Stimulated activated CD8-positive, alpha-beta memory T cell treated with anti-CD3 and anti-CD28 coated beads, Interleukin-12 subunit alpha, Interleukin-12 subunit beta, amount 100 ng/mL, for 1 hour (primary cell): ENCODE measurements around the gene FAM209B.
"Not testable (repeated sequence)": the region's sequence is repeated elsewhere in the genome, so short reads cannot be mapped to it uniquely, and the experiment has no call there.

ENCODE experiments used
- DNase-seq: peaks from one replicate; pipeline ENCODE4 v3.0.0-alpha.2; 2020; ENCODE audit warnings: low read depth

FAM209B gene

DNA sequence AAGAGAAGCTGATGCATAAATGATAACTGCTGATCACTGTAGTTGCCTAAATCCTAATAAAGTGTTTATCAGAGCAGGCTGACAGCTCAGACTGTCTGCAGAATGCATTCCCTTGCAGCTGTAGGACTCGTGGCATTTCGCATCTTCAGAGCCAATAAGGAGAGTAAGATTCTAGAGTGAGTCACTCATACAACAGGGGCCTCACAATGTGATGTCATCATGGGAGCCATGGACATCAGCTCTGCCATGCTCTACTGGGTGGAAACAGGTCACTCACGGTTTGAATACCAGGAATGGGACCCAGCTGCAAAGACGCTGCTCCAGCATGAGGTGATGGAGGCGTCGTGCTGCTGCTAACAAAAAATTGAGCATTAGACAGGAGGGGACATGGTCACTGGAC is 7.4 kb downstream of the FAM209B start:
- DNase-seq = no peak

DNA sequence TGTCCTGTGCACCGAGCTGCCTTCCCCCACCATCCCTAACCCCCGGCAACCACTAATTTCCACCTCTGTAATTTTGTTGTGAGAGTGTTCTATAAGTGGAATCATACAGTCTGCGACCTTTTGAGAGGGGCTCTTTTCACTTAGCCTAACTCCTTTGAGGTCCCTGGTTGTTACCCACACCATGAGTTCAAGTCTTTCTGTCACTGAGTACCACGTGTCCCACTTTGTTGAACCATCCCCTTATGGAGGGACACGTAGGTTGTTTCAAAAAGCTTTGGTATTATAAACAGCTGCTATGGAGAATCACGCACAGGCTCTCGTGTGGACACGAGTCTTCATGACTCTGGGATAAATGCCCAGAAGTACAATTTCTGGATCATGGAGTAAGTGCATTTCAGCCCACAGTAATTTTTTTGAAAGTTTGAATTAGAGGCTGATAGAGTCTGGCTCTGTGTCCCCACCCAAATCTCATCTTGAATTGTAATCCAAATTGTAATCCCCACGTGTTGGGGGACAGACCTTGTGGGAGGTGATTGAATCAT is 9.5 kb downstream of the FAM209B start:
- no peak for DNase-seq

DNA sequence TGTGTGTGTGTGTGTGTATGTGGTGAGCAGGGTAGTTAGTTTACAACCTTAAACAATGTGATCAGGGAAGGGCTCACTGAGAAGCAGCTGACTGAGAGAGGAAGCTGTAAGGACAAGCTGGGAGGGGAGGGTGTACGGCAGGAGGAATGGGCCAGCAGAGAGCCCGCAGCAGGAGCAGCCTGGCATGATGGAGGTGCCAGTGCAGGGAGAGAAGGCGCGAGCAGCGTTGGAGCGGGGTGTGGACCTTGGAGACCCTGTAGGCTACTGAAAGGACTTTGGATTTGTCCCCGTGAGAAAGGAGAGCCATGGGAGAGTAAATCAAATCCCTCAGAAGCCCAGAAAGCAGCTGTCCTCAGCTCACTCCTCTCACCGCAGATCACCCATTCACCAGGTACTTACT is 18.5 kb downstream of the FAM209B start:
- no peak for DNase-seq

DNA sequence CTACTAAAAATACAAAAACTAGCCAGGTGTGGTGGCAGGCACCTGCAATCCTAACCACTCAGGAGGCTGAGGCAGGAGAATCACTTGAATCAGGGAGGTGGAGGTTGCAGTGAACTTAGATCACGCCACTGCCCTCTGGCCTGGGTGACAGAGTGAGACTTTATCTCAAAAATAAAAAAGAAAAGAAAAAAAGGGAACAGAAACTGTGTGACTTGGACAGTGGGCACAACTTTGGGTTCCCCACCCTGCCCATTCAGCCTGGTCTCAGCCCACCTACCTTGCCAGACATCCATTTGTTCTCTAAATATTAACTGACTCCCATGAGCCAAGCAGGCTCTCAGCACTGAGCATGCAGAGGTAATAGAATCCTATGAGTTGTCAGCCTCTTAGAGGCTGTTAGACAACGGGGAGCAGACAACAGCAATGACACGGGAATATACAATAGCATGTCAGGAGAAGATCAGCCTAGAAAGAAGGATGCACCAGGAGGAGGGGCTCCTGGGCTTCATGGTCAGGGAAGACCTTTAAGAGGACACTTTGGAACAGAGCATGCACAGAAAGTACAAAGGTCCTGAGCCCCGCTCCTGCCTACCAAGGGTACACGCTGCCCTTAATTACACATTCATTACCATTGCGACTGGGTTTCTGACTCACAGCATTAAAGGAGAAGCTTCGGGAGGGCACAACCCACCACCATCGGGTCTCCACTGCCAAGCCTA is 20.0 kb downstream of the FAM209B start:
- DNase-seq = no peak

DNA sequence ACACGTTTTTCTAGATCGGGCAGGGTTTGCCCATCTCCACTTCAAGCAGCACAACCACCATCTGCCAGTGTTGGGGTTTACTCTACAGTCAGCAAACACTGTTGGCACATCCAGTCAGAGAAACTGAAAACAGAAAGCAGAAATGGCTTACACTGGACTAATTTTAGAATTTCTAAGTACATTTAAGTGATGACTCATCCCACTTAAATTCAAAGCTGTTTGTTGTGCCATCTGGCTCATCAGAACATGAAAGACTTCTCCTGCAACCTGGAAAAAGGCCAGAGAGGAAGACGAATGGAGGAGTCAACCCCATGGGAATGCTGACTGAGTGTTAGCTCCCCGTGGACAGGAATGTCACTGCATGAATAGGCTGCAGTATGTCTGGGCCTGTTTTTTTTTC is 21.8 kb downstream of the FAM209B start:
- no peak for DNase-seq

DNA sequence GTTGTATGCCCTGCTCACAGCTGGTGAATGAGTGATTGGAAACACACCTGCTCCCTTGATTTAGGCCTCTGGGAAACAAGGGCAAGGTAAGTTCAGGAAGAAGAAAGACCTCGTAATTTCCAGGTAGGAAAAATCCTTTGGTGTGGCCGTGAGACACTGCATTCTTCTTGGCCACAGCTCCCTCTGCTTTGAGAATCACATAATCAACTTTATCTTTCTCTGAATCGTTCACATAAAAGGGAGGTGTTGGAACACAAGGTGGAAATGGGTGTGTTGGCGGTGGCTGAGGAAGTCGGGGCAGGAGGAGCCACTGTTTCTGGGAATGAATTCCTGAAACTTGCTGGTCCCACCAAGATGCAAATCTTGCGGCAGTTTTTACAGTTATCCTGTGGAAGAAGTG is 25.9 kb downstream of the FAM209B start:
- no peak for DNase-seq

- DNase-seq = not testable (repeated sequence)
Measured at GRCh38 chr20:56564526-56564925, 31.5 kb downstream of the FAM209B start.

- DNase-seq = no peak
Measured at GRCh38 chr20:56565511-56565910, 32.5 kb downstream of the FAM209B start.

DNA sequence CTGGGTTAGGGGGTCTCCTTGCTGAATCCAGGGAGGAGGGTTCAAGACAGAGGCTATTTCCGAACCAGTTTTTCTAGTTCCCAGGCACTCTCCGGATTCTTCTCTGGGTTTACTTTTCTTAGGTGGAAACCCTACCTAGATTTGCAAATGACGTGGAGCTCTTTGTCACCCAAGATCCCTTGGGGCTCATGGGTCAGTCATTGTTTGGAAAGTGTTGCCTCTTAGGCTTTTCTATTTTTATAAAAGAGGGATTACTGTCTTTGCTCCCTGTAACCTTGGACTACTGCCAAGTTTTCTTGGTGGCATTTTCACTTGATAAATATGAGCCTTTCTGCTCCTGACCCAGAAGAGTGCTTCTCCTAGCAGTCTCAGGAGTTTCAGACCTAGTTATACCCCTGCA is 33.6 kb downstream of the FAM209B start:
- no peak for DNase-seq

DNA sequence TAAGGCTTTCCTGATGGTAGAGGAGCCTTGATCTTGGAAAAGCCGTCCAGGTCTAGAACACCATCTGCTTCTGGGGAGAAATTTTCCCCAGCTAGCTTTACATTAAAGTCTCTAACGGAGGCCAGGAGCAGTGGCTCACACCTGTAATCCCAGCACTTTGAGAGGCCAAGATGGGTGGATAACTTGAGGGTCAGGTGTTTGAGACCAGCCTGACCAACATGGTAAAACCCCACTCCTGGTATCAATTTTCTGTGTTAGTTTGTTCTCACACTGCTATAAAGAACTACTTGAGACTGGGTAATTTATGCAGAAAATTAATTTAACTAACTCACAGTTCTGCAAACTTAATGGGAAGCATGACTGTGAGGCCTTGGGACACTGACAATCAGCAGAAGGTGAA is 37.8 kb downstream of the FAM209B start:
- no peak for DNase-seq

GRCh38 chr20:56572172-56572571 is 39.1 kb downstream of the FAM209B start:
- no peak for DNase-seq

GRCh38 chr20:56573986-56574385 is 40.9 kb downstream of the FAM209B start:
- DNase-seq = no peak

DNA sequence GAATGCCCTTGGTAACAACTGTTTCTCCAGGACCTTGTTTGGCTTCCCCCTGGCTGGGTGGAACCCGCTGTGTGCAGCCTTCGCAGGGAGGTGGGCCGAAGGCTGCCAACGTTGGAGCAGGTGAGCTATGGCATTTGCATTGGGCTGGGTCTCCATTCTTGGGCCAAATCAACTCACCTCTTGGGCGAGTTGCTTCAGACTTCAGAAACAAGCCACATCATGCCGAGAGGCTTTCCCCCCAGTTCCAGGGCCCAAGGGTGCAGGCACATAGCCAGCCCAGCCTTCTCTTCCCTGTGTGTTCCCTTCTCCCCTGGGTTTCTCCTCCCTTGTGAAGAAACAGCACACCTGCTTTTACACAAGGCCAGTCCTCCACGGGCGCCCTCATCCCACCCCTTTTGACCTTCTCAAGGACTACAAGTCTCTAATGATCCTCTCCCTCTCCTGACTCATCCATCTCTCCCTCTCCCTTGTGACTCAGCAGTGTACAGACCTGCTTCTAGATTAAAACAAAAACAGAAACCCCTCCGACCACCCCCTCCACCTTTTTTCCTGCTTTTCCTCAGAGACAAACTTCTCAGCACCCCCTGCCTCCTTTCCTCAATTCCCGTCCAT is 41.6 kb downstream of the FAM209B start:
- DNase-seq = no peak

GRCh38 chr20:56575157-56575556 is 42.1 kb downstream of the FAM209B start:
- no peak for DNase-seq

- DNase-seq = no peak
Measured at GRCh38 chr20:56575961-56576360, 42.9 kb downstream of the FAM209B start.

- no peak for DNase-seq
Measured at GRCh38 chr20:56579301-56579710, 46.3 kb downstream of the FAM209B start.

DNA sequence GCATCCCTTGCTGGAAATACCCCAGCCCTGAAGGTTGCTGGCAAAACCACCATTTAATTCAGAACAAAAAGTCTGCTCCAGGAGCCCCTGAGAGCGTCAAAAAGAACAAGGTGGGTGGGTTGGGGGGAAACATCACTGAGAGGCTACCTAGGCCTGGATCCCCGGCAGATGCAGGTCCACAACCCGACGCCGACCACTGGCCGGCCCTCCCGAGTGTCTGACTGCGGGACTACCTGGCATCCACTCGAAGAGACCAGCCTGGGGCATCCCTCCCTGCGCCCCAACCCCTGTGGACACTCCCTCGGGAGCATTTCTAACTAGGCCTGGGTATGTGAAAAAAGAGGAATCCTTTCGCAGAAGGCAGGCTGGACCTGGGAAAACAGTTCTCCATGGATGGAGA is 47.2 kb downstream of the FAM209B start:
- DNase-seq = no peak

- no peak for DNase-seq
Measured at GRCh38 chr20:56581701-56582100, 48.7 kb downstream of the FAM209B start.

DNA sequence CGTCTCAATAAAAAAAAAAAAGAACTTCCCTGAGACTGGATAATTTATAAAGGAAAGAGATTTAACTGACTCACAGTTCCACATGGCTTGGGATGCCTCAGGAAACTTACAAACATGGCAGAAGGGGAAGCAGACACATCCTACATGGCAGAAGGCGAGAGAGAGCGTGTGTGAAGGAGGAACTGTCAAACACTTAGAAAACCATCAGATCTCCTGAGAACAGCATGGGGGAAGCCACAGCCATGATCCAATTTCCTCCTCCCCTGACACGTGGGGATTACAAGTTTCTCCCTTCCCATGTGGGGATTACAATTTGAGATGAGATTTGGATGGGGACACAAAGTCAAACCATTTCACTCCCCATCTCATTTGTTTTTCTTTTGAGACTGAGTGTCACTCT is 49.5 kb downstream of the FAM209B start:
- DNase-seq = no peak

DNA sequence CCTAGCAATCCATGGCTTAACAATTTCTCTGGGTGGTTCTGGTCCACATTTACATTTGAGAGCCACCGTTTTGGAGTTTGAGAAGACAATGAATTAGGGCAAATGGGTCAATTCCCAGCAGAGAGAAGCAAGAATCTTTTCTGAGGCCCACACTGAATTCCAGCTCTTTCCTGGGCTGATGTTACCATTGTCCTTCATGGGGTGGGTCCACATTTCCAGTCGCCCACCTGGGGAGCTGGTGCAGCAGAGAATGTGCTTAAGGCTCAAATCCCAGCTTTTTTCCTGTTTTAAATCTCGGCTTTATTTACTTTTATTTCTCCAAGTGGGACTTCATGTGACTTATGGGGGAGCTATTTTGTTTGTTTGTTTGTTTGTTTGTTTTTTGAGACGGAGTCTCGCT is 51.9 kb downstream of the FAM209B start:
- DNase-seq = no peak
